Body of pancreas (tissue), 4 donors: ENCODE data around the gene TNFRSF4.

ENCODE experiments used
- CTCF ChIP-seq, 7 experiments: fragments of 450-650 bp in 4 of 7; fragments of 200-600 bp in 3 of 7; sonication (generic) in 3 of 7; IDR thresholded peaks; one replicate each; pipeline ENCODE4 v1.5.1; 2016 to 2019; ENCODE audit warnings: antibody characterized with exemption in 7 of 7
- POLR2A ChIP-seq, 3 donors: fragments of 450-650 bp; IDR thresholded peaks; one replicate each; pipeline ENCODE4 v1.6.1; 2016; ENCODE audit warnings: antibody characterized with exemption in 3 of 3, mild to moderate bottlenecking in 2 of 3

- no peak for TF ChIP-seq POLR2A (IDR thresholded peaks at IDR 0.05)
- no peak for TF ChIP-seq CTCF (IDR thresholded peaks at IDR 0.05)
These were observed 31.3 kb upstream of the TNFRSF4 start for GRCh38 chr1:1245178-1245816.
